Measurements from ENCODE around the gene POU2F1.

POU2F1 gene

GRCh38 chr1:167369933-167370332 lies 149.2 kb downstream of the POU2F1 start:
- no peak for DNase-seq

GRCh38 chr1:167371030-167371429 lies 150.3 kb downstream of the POU2F1 start:
- DNase-seq, result no peak

- DNase-seq, result no peak
Measured at GRCh38 chr1:167373398-167373797, 152.7 kb downstream of the POU2F1 start.

- DNase-seq, result no peak
Measured at GRCh38 chr1:167373986-167374385, 153.3 kb downstream of the POU2F1 start.

- DNase-seq, result no peak
Measured at GRCh38 chr1:167375949-167376348, 155.3 kb downstream of the POU2F1 start.

- no peak for DNase-seq
Measured at GRCh38 chr1:167387251-167387910, 166.7 kb downstream of the POU2F1 start.

GRCh38 chr1:167388976-167389375 lies 168.3 kb downstream of the POU2F1 start:
- DNase-seq, result no peak

GRCh38 chr1:167392200-167392696 lies 171.6 kb downstream of the POU2F1 start:
- no peak for DNase-seq

GRCh38 chr1:167400359-167400953 lies 179.8 kb downstream of the POU2F1 start:
- DNase-seq, result no peak

- peak; percentile 31 for DNase-seq
Measured at GRCh38 chr1:167401260-167401873, 180.7 kb downstream of the POU2F1 start.

- no peak for DNase-seq
Measured at GRCh38 chr1:167404161-167404888, 183.6 kb downstream of the POU2F1 start.

- DNase-seq, result no peak
Measured at GRCh38 chr1:167404908-167405307, 184.2 kb downstream of the POU2F1 start.

- DNase-seq, result no peak
Measured at GRCh38 chr1:167408355-167408754, 187.7 kb downstream of the POU2F1 start.

- no peak for DNase-seq
Measured at GRCh38 chr1:167409183-167409582, 188.5 kb downstream of the POU2F1 start.

- no peak for DNase-seq
Measured at GRCh38 chr1:167412072-167412471, 191.4 kb downstream of the POU2F1 start.

- no peak for DNase-seq
Measured at GRCh38 chr1:167412920-167413319, 192.2 kb downstream of the POU2F1 start.

- no peak for DNase-seq
Measured at GRCh38 chr1:167413328-167413727, 192.6 kb downstream of the POU2F1 start.

GRCh38 chr1:167416506-167416905 lies 195.8 kb downstream of the POU2F1 start:
- DNase-seq, result no peak

GRCh38 chr1:167418391-167418790 lies 197.7 kb downstream of the POU2F1 start:
- DNase-seq, result peak; percentile 6

GRCh38 chr1:167419245-167419644 lies 198.6 kb downstream of the POU2F1 start:
- no peak for DNase-seq

- no peak for DNase-seq
Measured at GRCh38 chr1:167420510-167420909, 199.8 kb downstream of the POU2F1 start.

- no peak for DNase-seq
Measured at GRCh38 chr1:167423684-167424619, 203.3 kb downstream of the POU2F1 start.
